Heart left ventricle (tissue), 16 donors: Measurements from ENCODE around the gene CHCHD6. TPM values are rescaled to one million over a fixed set of nuclear protein-coding genes. Genes with fewer than 3 reads are reported as not detected.

ENCODE experiments used
- ATAC-seq, 4 donors: fragments of 200-7000 bp; cut with Tn5 transposase; one replicate each; pipeline ENCODE4 v1.9.1; 2020 to 2022; ENCODE audit warnings: moderate library complexity in 4 of 4, mild to moderate bottlenecking in 3 of 4, moderate number of reproducible peaks in 1 of 4
- DNase-seq, 5 donors: peaks; one replicate each; pipeline ENCODE4 v3.0.0-alpha.2; 2020
- H3K27ac ChIP-seq, 12 donors: fragments of 200-600 bp; sonication (generic) in 4 of 12; one replicate each; pipeline versions ENCODE4 v1.5.0 to v1.8.0; 2016 to 2022; ENCODE audit warnings: mild to moderate bottlenecking in 2 of 12
- H3K27me3 ChIP-seq, 9 donors: fragments of 200-600 bp; sonication (generic) in 2 of 9; one replicate each; pipeline versions ENCODE4 v1.5.1 to v1.8.0; 2016 to 2022; ENCODE audit warnings: mild to moderate bottlenecking in 3 of 9
- H3K36me3 ChIP-seq, 9 donors: fragments of 200-600 bp; sonication (generic) in 2 of 9; one replicate each; pipeline versions ENCODE4 v1.5.0 to v1.8.0; 2018 to 2022; ENCODE audit warnings: mild to moderate bottlenecking in 2 of 9
- H3K4me1 ChIP-seq, 12 donors: fragments of 200-600 bp; sonication (generic) in 4 of 12; one replicate each; pipeline versions ENCODE4 v1.5.0 to v1.8.0; 2016 to 2022; ENCODE audit warnings: mild to moderate bottlenecking in 3 of 12
- H3K4me3 ChIP-seq, 12 donors: fragments of 200-600 bp; sonication (generic) in 4 of 12; one replicate each; pipeline versions ENCODE4 v1.5.0 to v1.8.0; 2017 to 2022; ENCODE audit warnings: mild to moderate bottlenecking in 9 of 12, moderate library complexity in 4 of 12
- H3K9me3 ChIP-seq, 12 donors: fragments of 200-600 bp; sonication (generic) in 4 of 12; one replicate each; pipeline versions ENCODE4 v1.5.0 to v1.8.0; 2016 to 2022; ENCODE audit warnings: mild to moderate bottlenecking in 1 of 12
- CTCF ChIP-seq, 12 donors: fragments of 200-600 bp; sonication (generic) in 4 of 12; IDR thresholded peaks; one replicate each; pipeline versions ENCODE4 v1.5.0 to v1.8.0; 2018 to 2022; ENCODE audit warnings: antibody characterized with exemption in 12 of 12, mild to moderate bottlenecking in 5 of 12
- POLR2A ChIP-seq, 2 donors: fragments of 450-650 bp; IDR thresholded peaks; one replicate each; pipeline ENCODE4 v1.6.1; 2017; ENCODE audit warnings: antibody characterized with exemption in 2 of 2, mild to moderate bottlenecking in 2 of 2, moderate library complexity in 2 of 2
- WGBS, 4 donors: extraction: QIAGEN DNeasy Blood & Tissue Kit in 2 of 4; methylation state at CpG; one replicate each; pipeline versions ENCODE4 v1.1.5 to v1.1.7; 2013 to 2018; 5-methylcytosine and 5-hydroxymethylcytosine counted together
- intact Hi-C, 10 donors: fragments of 100-400 bp; cut with DNase I; formaldehyde crosslinking; loops; one replicate each; pipeline versions ENCODE4 v1.11.1 to v1.14.2; 2022
- polyA plus RNA-seq, 2 donors: library from polyadenylated mRNA; stranded (reverse); fragments of 200-250 nt; gene quantifications; one replicate each; pipeline ENCODE4 v1.2.3, GENCODE V29; 2013
- total RNA-seq, 9 donors: library from RNA; depleted of rRNA in 2 of 9; stranded (reverse); fragments of >200 nt in 2 of 9; fragmentation: NEBNext Ultra II Directional in 3 of 9; extraction: Animal tissue kit (Norgen Biotek cat#: 25700) in 3 of 9; gene quantifications; one replicate each; pipeline versions ENCODE4 v1.1.0 to v1.2.4, GENCODE V29; 2016 to 2023
- donor health status: ischemic (EF 13 %, LVEDD 7.1; RV severe dilation, severe dysfunction).
- donor health status: healthy with polysubstance abuse.
- donor health status: DM: no; HTN: yes; CAD: no.
- donor health status: DM: no; HTN: no; CAD: no.
- donor health status: ischemic (EF 25% LVEDD 6.9; RV normal size, moderate dysfunction).
- donor health status: ischemic (EF 25% LVEDD 5.7; RV mildly dilated, moderate dysfunction).
- donor health status: healthy.
- donor health status: DM: yes; HTN: yes; CAD: no.
- donor health status: ischemic (EF 35%, LVEDD 5.7; RV mildly dilated, moderate dysfunction).
- donor health status: nonischemic (EF 11% LVEDD 7.7; RV severe dilation, severe dysfunction).
- donor health status: DM: yes; HTN: yes; CAD: no.
- donor health status: PGD.
- donor health status: ischemic (EF 29% LVEDD 5.4; RV normal size, mild dysfunction).
- donor health status: nonischemic (EF 23%, LVEDD 6.1; RV moderate dilation, normal function).

Gene CHCHD6
- total and polyA plus RNA-seq, 11 donors, result 7.7 to 29.3 (median 11.6) TPM

DNA sequence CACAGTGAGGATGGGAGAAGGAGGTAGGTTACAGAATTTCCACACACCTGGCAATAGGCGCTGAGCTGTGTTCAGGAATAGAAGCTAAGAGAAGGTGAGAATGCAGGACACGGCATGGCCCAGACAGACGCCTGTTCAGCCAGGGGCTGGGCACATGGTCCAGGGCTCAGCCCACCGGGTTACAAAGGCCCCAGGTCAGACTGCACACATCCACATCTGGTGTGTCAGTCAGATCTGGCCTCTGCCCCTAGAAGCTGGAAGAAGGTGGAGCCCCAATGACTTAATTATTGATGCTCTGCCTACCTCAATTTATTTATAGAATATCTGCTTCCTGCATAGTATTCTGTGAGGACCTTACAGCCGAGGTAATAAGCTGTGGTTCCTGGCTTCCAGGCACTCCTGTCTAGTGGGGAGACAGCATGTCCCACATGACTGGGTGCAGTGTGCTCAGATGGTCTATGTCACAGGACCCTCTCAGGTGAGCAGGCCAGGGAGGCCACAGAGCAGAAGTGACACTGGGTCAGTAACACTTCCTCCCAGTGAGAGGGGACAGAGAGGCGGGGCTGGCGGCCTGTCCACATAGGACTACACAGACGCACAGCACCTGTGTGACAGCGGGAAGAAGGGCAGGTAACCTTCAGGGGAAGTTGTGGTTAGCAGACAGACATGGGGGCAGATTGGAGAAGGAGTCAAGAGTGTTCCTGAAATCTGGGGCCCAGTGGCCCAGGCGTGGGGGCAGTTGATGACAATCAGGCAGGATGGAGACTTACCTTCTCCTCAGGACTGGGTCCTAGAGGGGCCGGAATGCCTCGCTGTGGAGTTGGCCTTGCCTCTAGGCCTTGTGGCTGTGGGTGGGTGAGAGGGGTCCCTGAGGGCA is 240.3 kb downstream of the CHCHD6 start:
- Histone ChIP-seq H3K27ac (no peak overlapping the region), H3K27me3 (no peaks in the 10 kb centered on the region), H3K36me3 (no peaks in the 10 kb centered on the region), H3K4me3 (no peak overlapping the region), H3K9me3 (no peaks in the 10 kb centered on the region), H3K4me1 (peaks cover 0 to 16% (median 8%) of the 10 kb centered on the region in 12 donors)
- TF ChIP-seq POLR2A (IDR thresholded peaks at IDR 0.05) (no peak), CTCF (IDR thresholded peaks at IDR 0.05) (no peak)
- intact Hi-C loops, result no loop called here
- ATAC-seq (no peak), DNase-seq (peak in 1 of 5 donors; percentile 16)
- WGBS, 4 donors, result 92 to 96% (median 94%) methylated on average over 11 to 12 of the region's 12 CpGs

GRCh38 chr3:126945171-126945721 is 241.2 kb downstream of the CHCHD6 start:
- no peak overlapping the region for H3K4me3 ChIP-seq
- 88 to 92% (median 92%) methylated on average over 17 of the region's 17 CpGs for WGBS, 4 donors
- H3K9me3 ChIP-seq, result no peaks in the 10 kb centered on the region
- H3K27ac ChIP-seq, result no peak overlapping the region
- H3K27me3 ChIP-seq, result no peaks in the 10 kb centered on the region
- ATAC-seq (peak in 1 of 4 donors; percentile 22), DNase-seq (no peak)
- H3K36me3 ChIP-seq, result no peaks in the 10 kb centered on the region
- TF ChIP-seq CTCF (IDR thresholded peaks at IDR 0.05) (no peak), POLR2A (IDR thresholded peaks at IDR 0.05) (no peak)
- H3K4me1 ChIP-seq, result peaks cover 0 to 13% (median 4%) of the 10 kb centered on the region in 12 donors
- intact Hi-C loops, result no loop called here

DNA sequence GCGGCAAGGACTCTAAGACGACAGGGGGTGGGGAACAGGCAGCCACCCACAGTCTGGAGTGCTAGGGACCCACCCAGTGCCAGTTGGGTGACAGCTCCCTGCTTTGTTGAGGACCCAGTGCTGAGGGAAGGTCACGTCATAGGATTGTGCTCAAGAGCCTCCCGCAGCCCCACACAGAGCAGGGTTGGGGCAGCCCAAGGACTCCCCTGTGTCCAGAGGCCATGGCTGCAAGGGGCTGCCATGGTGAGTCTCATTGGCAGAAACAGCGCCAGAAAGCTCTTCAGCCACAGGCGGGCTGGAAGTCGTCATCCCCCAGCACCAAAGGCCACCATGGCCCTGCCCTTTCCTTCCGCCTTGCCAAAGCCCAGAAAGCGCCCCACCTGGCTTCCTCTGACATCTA is 241.9 kb downstream of the CHCHD6 start:
- no peaks in the 10 kb centered on the region for H3K27me3 ChIP-seq
- no peaks in the 10 kb centered on the region for H3K9me3 ChIP-seq
- TF ChIP-seq CTCF (IDR thresholded peaks at IDR 0.05) (no peak), POLR2A (IDR thresholded peaks at IDR 0.05) (no peak)
- ATAC-seq (no peak), DNase-seq (no peak)
- H3K36me3 ChIP-seq, result no peaks in the 10 kb centered on the region
- H3K4me1 ChIP-seq, result peaks cover 0 to 13% (median 4%) of the 10 kb centered on the region in 12 donors
- intact Hi-C loops, result no loop called here
- 89 to 96% (median 93%) methylated on average over 6 to 9 of the region's 9 CpGs for WGBS, 4 donors
- H3K27ac ChIP-seq, result no peak overlapping the region
- H3K4me3 ChIP-seq, result no peak overlapping the region

- Histone ChIP-seq H3K9me3 (no peaks in the 10 kb centered on the region), H3K27ac (no peak overlapping the region), H3K4me3 (no peak overlapping the region), H3K36me3 (no peaks in the 10 kb centered on the region), H3K4me1 (peaks cover 0 to 13% (median 4%) of the 10 kb centered on the region in 12 donors), H3K27me3 (no peaks in the 10 kb centered on the region)
- 95 to 96% (median 96%) methylated on average over 10 to 11 of the region's 11 CpGs for WGBS, 4 donors
- TF ChIP-seq CTCF (IDR thresholded peaks at IDR 0.05), result no peak
- no peak for TF ChIP-seq POLR2A (IDR thresholded peaks at IDR 0.05)
- intact Hi-C loops, result no loop called here
- ATAC-seq (no peak), DNase-seq (no peak)
These were observed 242.4 kb downstream of the CHCHD6 start for GRCh38 chr3:126946405-126946804.
